ENCODE data around the gene TMEM185B.

- no peak for TF ChIP-seq MXI1 (IDR thresholded peaks at IDR 0.05; ENCODE audit: borderline replicate concordance, low read depth, low read length)
- no peak for TF ChIP-seq RFX5 (IDR thresholded peaks at IDR 0.05; ENCODE audit: low read depth, low read length)
- TF ChIP-seq POLR2A (IDR thresholded peaks at IDR 0.05; ENCODE audit: low read depth, low read length): no peak
- no peak for TF ChIP-seq CTCF (conservative IDR thresholded peaks at IDR 0.05; ENCODE audit: low read depth, low read length)
- TF ChIP-seq MAFK (IDR thresholded peaks at IDR 0.05; ENCODE audit: low read depth, low read length): no peak
- TF ChIP-seq CEBPB (IDR thresholded peaks at IDR 0.05; ENCODE audit: low read depth, low read length): no peak
- TF ChIP-seq RCOR1 (IDR thresholded peaks at IDR 0.05; ENCODE audit: insufficient replicate concordance, low read length): no peak
- no peak for TF ChIP-seq ELK1 (IDR thresholded peaks at IDR 0.05; ENCODE audit: borderline replicate concordance, low read depth, low read length)
- no peak for TF ChIP-seq USF2 (IDR thresholded peaks at IDR 0.05; ENCODE audit: low read depth, low read length)
- no peak for TF ChIP-seq RAD21 (IDR thresholded peaks at IDR 0.05; ENCODE audit: low read length)
- TF ChIP-seq NFE2L2 (IDR thresholded peaks at IDR 0.05; ENCODE audit: low read depth, low read length): no peak
- TF ChIP-seq CHD1 (IDR thresholded peaks at IDR 0.05; ENCODE audit: low read depth, low read length): no peak
- TF ChIP-seq MAZ (IDR thresholded peaks at IDR 0.05; ENCODE audit: borderline replicate concordance, low read depth, low read length): no peak
- TF ChIP-seq BHLHE40 (IDR thresholded peaks at IDR 0.05; ENCODE audit: low read depth, low read length): no peak
Measured at GRCh38 chr2:120177973-120178372, 45.2 kb downstream of the TMEM185B start.

All from IMR-90 (cell line).